ENCODE results near the gene SPTBN4.

- TF ChIP-seq CTCF (IDR thresholded peaks at IDR 0.05; ENCODE audit: insufficient read depth, low read depth, low read length): no peak
- no peak for TF ChIP-seq EZH2 (IDR thresholded peaks at IDR 0.05; ENCODE audit: insufficient read depth, low read length)
Observed at GRCh38 chr19:40588926-40589569, 122.2 kb downstream of the SPTBN4 start.

All from astrocyte (in vitro differentiated cells and primary cell).